Measurements from ENCODE around the gene RTP5. TPM values are rescaled to one million over a fixed set of nuclear protein-coding genes. Genes with fewer than 3 reads are reported as not detected.
"Not testable (repeated sequence)": the region's sequence is repeated elsewhere in the genome, so short reads cannot be mapped to it uniquely, and the experiment has no call there.

RTP5 gene
- polyA plus RNA-seq, 3 donors: 0.09 TPM; not detected in 2

DNA sequence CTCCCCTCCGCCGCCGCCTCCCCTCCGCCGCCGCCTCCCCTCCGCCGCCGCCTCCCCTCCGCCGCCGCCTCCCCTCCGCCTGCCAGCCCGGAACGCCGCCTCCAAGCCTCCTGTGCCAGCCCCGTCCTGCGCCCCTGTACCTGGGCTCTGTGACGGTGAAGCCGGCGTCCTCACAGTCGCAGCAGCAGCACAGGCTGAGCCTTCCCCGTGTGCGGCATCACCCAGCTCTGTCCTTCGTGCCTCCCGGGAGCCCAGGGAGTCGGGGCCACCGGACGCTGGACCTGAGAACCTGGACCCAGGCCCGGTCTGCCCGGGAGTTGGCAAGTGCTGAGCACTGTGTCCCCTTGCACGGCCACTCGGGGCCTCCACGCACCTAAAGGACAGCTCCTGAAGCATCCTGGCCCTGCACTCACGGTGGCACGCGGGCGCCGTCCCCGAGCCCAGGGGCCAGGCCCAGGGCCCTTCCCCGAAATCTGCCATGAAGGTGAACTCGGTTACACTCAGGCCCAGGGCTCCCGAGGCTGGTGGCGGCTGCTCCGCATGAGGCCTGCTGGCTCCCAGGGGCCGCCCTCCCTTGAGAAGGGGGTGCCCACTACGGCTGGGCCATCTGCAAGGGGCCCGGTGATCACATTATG lies 32.9 kb downstream of the RTP5 start:
- no peak for DNase-seq

DNA sequence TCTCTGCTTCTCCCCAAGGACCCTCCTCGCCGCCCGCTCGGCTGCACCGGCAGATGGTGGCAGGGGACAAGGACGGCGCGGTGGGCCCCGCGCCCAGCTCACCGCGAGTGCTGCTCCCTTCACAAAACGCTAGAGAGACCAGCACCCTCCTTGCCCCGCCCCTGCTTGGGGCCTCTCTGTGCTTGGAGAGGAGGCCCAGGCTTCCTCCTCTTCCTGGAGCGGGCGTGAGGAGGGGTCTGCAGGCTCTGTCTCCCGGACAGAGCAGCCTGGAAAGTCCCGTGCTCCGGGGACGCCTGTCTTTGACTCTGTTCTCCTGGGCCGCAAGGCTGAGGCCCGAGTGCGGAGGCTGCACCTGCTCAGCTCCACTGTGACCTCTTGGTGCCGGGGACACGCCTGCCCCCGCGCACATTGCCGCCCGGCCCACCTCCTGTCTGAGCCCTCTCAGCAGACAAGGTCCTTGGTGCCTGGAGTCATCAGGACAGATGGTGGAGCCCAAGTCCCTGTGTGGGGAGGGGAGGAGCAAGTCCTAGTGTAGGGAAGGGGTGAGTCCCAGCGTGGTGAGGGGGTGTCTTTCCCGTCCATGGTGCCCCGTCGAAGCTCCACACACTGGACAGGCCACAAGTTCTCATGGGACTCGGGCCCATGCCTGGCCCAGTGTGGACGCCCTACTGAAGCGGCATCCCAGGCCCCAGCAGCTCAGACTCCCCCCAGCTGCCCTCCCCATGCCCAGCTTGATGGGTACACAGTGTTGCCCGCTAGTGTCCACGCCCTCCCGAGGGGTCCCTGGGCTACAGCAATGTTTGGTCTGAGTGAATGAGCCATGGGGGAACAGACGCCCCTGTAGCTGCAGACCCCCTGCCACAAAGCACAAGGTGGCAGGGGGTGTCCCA lies 33.8 kb downstream of the RTP5 start:
- DNase-seq: no peak

DNA sequence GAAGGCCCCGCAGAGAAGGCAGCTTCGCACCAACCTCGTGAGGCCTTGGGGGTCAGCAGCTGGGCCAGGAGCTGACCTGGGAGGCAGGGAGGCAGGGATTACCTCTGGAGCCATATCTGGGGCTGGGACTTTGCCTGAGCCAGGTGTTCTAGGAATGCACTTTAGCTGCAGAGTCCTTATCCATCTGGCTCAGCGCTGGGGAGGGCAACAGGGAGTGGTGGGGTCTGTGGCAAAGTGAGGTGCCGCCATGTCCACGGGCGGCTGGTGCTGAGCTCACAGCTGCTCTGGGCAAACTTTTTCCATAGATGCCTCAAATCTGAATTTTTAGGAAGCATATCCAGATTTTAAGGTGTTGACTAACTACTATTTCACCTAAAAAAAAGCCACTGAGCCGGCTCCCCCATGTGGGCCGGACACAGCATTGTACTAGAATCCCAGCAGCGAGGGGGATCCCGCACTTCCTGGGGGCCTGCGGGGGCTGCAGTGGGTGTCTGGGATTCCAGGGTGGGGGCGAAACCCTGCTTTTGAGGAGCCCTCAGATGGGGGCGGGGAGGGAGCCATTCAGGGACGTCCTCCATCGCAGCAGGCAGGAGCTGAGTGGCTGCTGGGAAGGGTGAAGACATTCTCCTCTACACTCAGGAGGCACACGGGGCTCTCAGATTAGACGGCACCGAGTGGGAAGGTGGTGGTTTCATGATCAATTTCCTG lies 34.6 kb downstream of the RTP5 start:
- no peak for DNase-seq

DNA sequence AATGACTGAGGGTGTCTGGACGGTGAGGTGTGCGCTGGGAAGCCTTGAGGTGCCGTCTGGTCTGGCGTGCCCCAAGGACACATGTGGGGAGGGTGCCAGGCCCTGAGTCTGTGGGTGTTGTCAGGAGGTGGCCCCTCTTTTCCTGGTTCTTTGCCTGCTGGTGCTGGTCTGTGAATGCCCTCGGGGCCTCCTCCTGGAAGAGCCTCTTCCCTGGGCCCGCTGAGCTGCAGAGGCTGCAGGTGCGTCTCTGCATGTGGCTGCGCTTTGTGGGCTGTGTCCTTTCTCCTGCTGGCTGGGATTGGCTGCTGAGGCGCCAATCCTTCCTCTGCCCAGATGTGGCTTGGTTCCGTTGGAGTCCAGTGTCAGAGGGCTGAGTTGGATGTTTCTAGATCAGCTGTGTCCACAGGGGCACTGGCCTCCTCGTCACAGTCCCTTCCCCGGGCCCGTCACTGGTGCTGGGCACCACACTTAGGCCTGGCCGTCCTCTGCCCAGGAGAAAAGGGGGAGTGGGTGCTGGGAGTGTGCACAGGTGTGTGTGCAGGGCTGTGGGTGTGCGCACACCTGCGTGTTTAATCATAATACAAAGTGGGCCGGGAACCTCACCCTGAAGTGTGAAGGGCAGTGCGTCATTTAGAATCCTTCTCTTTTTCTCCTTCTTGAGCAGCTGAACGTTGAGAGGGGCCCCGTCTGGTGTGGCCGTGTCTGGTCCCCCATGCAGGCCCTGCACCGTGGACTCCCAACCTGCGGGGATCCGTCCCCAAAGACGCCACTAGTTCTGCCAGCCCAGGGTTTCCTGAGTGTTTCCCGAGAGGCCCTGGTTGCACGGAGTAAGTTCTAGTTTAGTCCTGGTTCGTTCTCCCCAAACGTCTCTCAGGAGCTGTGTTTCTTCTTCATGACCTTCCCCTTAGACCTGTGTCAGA lies 35.5 kb downstream of the RTP5 start:
- no peak for DNase-seq

DNA sequence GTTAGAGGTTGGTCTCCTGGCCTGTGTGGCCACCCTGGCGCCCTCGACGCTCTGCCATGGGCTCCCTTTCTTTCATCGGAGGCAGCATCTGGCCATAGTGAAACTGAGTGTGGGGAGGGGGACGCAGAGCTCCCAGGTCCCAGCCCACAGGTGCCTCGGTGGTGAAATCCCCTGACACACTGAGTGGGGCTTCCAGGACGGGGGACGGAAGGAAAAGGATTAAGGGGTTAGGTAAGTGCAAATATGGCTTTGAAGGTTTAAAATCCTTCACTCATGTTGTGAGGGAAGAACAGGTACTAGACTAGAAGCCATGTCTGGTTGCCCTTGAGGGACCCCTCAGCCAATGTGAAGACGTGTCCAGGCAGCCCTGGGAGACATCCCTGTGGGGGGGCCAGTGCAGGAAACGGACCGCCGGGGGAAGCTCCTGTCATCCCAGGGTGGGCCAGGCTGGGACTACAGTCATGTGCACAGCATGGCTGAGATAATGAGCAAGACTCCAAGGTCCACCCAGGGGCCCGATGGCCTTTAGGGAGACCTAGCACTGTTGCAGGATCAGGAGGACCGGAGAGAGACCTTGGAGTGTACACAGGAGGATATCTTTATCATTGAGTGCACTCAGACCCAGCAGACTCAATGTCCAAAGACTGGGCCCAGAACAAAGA lies 36.3 kb downstream of the RTP5 start:
- no peak for DNase-seq

DNA sequence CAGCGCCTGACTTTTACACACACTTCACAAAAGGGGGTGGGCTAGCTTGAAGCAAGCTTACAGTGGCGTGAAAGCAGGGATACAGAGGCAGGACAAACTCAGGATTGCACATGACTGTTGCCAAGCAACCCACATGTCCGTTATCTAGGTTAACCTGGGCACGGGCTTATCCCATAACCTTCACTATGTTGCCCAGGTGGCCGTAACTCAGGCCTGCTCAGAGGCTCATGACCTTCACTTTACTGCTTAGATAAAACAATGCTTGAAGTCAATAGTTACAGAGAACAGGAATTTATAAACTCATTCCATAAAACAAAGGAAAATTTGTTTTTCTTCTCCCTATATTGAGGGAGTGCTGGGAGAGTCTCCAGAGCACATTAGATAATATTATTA lies 36.8 kb downstream of the RTP5 start:
- DNase-seq: not testable (repeated sequence)

DNA sequence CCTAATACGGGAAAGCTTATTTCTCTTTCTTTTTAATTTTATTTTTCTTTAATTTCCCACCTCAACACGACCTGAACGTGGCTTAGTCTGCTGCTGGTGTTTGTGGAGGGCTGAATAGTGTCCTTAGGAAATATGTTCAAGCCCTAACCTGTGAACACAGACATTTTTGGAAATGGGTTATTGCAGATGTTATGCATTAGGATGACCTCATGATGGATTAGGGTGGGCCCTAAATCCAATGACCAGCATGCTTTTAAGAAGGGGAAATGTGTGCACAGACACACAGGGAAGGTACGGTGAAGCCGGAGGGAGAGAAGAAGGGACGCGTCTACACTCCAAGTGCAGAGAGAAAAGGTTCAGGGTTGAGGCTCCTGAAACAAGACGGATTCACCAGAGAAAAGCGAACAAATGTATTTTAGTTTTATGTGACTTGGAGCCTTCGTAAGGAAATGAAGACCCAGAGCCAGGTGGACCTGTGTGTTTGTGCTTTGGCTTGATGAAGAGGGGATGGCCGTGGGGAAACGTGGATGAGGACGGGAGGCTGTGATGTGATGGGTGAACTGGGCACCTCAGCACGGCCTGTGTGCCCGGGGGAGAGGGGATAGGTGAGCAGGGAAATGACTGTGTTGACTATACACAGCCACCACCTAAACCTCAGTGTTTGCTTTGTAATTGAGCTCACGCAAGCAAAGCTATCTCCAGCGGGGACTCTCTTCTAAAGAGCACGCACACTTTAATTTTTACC lies 37.5 kb downstream of the RTP5 start:
- DNase-seq: no peak

DNA sequence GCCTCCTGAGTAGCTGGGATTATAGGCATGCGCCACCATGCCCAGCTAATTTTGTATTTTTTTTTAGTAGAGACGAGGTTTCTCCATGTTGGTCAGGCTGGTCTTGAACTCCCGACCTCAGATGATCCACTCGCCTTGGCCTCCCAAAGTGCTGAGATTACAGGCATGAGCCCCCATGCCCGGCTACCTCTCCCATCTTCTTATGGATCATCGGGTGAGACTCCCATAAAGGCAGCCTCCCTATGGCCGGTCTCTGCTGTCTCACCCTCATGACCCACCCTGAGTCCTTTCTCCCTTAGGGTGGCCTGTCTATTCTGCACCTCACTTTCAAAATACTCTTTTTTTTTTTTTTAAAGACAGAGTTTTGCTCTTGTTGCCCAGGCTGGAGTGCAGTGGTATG lies 38.3 kb downstream of the RTP5 start:
- DNase-seq: not testable (repeated sequence)

DNA sequence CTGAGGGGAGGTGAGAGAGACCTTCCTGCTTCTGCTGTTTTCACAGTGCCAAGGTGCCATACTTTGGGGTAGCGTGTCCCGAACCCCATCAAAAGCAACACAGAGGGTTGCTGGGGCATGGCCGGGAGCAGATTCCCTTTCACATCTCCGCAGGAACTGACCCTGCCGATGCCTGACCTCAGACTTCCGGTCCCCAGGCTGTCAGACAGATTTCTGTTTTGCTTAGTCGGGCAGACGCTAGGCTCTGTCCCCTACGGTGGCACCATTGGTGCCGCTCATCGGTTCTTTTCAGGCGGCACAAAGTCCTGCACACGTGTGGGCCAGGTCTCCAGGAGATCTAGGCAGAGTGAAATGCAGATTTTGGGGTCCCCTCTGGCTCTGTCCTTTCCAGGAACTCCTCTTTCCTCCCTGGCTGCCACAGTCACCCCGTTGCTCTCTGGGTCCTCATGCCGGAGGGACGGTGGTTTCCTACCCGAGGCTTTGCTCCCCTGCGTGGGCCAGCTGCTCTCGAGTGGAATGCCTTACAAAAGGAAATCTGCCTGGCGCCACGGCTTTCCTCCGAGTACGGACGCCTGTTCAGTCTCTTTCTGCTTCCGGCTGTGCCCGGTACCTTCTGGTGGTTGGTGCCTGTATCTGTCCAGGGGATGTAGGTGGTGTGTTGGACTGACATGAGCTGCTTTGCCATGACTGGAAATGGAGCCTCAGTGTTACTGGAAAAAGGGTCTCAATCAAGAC lies 39.3 kb downstream of the RTP5 start:
- no peak for DNase-seq

DNA sequence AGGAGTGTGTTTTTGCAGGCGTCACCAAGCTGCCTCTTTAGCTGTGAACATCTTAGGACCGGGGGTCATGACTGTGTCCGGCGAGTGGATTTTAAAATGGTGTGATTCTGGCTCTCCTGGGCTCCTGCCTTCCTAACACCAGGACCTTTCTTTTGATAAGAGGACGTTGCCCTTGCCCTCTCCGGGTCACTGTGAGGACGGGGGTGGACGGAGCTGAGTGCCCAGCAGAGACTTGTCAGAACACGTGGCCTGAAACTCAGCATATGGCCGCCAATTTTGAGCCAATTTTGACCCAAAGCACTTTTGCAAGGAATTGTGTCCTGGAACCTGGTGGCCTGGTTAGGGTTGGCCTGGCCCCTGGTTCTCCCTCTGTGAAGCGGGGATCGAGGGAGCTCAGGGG lies 40.2 kb downstream of the RTP5 start:
- no peak for DNase-seq

DNA sequence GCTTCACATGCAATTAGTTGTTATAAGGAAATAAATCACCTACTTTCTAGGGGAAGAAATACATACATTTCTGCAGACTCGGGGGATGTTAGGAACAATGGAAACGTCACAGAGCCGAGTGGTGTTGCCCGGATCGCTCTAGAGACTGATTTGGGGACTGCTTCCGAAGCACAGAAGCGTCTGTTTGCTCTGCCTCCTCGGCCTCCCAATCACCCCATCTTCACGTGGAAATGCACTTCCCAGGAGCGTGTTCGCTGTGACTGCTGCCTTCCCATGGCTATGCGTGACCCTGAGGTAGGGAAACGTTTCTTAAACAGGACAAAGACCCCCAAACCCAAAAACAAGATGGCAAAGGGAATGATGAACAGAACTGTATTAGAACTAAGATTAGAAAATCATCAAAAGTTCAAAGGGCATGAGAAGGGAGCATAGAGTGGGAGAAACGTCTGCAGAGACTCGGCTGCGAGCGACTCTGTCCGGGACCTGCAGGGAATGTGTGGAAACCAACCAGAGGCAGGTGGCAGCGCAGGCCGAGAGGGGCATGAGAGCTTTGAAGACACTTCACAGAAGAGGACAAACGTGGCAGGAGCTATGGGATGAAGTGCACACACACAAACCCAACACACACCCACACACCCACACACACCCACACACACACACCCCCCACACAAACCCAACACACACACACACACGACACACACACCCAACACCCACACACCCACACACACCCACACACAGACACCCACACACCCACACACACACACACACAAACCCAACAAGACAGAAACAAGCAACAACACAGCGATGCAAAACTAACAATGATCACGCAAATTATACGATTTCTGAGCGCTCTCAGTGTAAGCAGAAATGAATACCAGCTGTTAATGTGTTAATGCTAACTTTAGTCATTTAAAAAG lies 41.3 kb downstream of the RTP5 start:
- DNase-seq: no peak

DNA sequence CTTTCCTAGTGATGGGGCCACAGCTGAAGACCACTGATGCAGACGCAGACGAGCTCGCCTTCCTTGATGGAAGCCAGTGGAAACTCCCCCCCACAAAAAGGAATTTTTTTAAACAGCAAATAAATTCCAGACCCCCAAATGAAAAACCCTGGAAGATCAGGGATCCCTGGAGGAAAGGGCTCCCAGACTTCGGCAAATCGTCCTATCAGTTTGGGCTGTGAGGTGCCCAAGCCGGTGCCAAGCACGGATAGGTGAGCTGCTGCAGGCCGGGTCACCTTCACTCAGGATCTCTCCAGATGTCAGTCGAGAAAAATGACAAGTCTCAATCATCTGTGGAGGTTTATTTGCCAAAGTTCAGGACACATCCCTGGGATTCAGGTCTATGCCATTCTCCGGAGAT lies 42.0 kb downstream of the RTP5 start:
- no peak for DNase-seq

DNA sequence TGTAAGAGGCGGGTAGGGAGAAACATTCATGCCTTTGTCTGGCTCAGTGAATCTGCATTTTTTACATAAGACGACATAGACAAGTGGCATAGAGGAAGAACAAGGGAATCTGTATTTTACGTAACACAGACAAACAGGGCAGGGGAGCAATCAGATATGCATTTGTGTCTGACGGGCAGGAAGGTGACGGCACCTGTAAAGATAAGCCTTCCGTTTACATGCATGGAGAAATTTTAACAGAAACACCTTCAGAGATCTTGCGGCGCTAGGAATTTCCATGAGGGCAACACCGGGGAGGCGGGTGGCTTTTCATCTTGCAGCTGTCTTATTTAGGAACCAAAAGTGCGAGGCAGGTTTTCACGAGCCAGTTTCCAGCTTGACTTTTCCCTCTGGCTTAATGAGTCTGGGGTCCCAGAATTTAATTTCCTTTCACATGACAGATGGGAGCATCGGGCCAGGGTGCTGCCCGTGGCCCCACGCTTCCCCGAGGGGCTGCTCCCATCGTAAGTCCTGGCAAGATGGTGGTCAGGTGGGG lies 42.6 kb downstream of the RTP5 start:
- DNase-seq: no peak

DNA sequence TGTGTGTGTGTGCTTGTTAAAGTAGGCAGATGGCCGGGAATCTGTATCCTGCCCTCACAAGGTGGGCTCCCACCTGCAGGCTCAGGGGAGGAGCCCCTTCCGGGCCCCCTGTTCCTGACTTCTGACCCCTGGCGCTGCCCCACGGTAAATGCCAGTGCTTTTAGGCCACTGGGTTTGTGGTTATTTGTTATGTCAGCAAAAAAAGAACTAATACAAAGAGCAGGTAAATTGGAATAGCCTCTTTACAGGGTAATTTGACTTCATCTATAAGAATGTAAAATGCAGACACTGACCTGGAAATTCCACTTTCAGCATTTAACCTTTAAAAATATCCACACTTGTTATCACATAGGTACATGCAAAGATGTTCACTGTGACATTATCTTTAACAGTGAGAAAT lies 44.2 kb downstream of the RTP5 start:
- no peak for DNase-seq

DNA sequence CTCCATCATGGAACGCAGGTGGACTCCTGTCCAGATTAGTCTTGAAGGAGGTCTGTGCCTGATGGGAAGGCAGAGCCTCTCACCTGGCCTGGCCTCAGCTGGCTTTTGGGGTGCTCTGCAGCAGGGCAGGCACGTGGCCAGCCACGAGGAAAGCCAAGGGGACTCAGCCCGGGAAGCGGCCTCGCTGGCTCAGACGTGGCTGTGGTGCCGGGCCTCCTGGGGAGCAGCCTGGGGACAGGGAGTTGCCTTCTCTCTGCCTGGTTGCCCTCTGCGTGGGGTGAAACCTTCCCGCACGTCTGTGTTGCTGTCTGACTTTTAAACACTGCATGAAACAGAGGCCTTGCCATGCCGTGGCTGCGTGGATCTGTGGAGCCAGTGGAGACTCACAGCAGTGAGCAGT lies 45.0 kb downstream of the RTP5 start:
- DNase-seq: no peak

DNA sequence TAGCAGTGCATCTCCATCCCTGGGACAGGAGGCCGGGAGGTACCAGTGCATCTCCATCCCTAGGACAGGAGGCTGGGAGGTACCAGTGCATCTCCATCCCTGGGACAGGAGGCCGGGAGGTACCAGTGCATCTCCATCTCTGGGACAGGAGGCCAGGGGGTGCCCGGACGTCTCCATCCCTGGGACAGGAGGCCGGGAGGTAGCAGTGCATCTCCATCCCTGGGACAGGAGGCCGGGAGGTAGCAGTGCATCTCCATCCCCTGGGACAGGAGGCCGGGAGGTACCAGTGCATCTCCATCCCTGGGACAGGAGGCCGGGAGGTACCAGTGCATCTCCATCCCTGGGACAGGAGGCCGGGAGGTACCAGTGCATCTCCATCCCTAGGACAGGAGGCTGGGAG lies 52.1 kb downstream of the RTP5 start:
- DNase-seq: not testable (repeated sequence)

DNA sequence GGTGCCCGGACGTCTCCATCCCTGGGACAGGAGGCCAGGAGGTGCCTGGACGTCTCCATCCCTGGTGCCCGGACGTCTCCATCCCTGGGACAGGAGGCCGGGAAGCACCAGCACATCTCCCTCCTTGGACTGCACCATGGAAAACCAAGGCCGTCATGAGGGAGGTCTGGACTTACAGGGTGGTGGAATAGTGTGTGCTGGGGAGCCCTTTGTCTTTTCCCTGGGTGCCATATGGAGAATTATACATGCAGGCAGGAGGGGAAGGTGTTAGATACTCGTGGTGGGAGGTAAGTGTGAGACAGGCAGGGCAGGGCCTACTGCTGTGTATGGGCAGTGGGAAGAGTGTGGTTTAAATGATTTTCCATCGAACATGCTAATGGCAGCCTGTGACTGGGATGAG lies 52.9 kb downstream of the RTP5 start:
- DNase-seq: no peak

All from renal pelvis (tissue), 4 donors.